Transverse colon (tissue), 4 donors: ENCODE data around the gene RNF212. TPM values are rescaled to one million over a fixed set of nuclear protein-coding genes. Genes with fewer than 3 reads are reported as not detected.
A peak's percentile ranks its signal among the peaks of the same experiment; 100 is the strongest.

Experiments
- DNase-seq: peaks from one replicate; pipeline ENCODE4 v3.0.0-alpha.2; 2019
- H3K27ac ChIP-seq, 4 donors: fragments of 200-600 bp; sonication (generic); 2 replicates each; pipeline ENCODE4 v1.5.1; 2016 to 2018; ENCODE audit warnings: inconsistent platforms in 4 of 4
- H3K27me3 ChIP-seq: fragments of 200-600 bp; sonication (generic); 2 replicates; pipeline ENCODE4 v1.5.1; 2017; ENCODE audit warnings: inconsistent platforms
- H3K36me3 ChIP-seq, 4 donors: fragments of 200-600 bp; sonication (generic); 2 replicates each; pipeline ENCODE4 v1.5.1; 2017 to 2019; ENCODE audit warnings: inconsistent platforms in 4 of 4
- H3K4me1 ChIP-seq, 4 donors: fragments of 200-600 bp; sonication (generic); 2 replicates each; pipeline ENCODE4 v1.5.1; 2017 to 2020; ENCODE audit warnings: inconsistent platforms in 4 of 4
- H3K4me3 ChIP-seq, 4 donors: fragments of 200-600 bp; sonication (generic); 1 replicate in 1 of 4; 2 replicates in 3 of 4; pipeline versions ENCODE4 v1.5.1 to v1.6.1; 2017 to 2019; ENCODE audit warnings: inconsistent platforms in 4 of 4
- H3K9me3 ChIP-seq, 2 donors: fragments of 200-600 bp; sonication (generic); 2 replicates each; pipeline ENCODE4 v1.5.1; 2017 to 2019; ENCODE audit warnings: inconsistent platforms in 2 of 2
- EP300 ChIP-seq: sonication (generic); formaldehyde crosslinking; IDR thresholded peaks from one replicate; pipeline ENCODE4 v1.6.1; 2017; ENCODE audit warnings: antibody characterized with exemption, low read depth
- POLR2A ChIP-seq: fragments of 450-650 bp; IDR thresholded peaks from one replicate; pipeline ENCODE4 v1.6.1; 2016; ENCODE audit warnings: antibody characterized with exemption, mild to moderate bottlenecking, moderate library complexity
- POLR2AphosphoS5 ChIP-seq, 3 donors: sonication (generic); formaldehyde crosslinking; IDR thresholded peaks; one replicate each; pipeline ENCODE4 v1.6.1; 2016; ENCODE audit warnings: antibody characterized with exemption in 3 of 3
- WGBS, 2 donors: methylation state at CpG; one replicate each; pipeline ENCODE4 v1.1.5; 2018; ENCODE audit warnings: low coverage in 1 of 2; 5-methylcytosine and 5-hydroxymethylcytosine counted together
- in situ Hi-C, 4 donors: fragments of 200-750 bp; cut with MboI; loops; one replicate each; pipeline versions ENCODE4 v1.15.0 to v1.15.1; 2017; ENCODE audit warnings: low sequenced_read_pairs in 3 of 4, low pct_ligation_motif_present in 1 of 4, low pct_unique_long_range_greater_than_20kb in 1 of 4
- intact Hi-C: fragments of 100-400 bp; cut with DNase I; formaldehyde crosslinking; loops from one replicate; pipeline ENCODE4 v1.15.1; 2023; ENCODE audit warnings: low total_unique reads
- total RNA-seq, 4 donors: library from RNA; depleted of rRNA; stranded (reverse); fragments of >200 nt; gene quantifications; one replicate each; pipeline ENCODE4 v1.1.0, GENCODE V29; 2016
- TF ChIP-seq, protein P1 (sequence below), 5 experiments: fragments of 200-600 bp in 3 of 5; fragments of 450-650 bp in 2 of 5; sonication (generic) in 3 of 5; IDR thresholded peaks; 1 replicate in 2 of 5; 2 replicates in 3 of 5; pipeline ENCODE4 v1.5.1; 2016 to 2017; ENCODE audit warnings: antibody characterized with exemption in 5 of 5, inconsistent platforms in 3 of 5, mild to moderate bottlenecking in 2 of 5, moderate library complexity in 1 of 5

RNF212 gene
- total RNA-seq, 4 donors from 2014 or later = 2.5 to 9.1 TPM; not detected in 2

DNA sequence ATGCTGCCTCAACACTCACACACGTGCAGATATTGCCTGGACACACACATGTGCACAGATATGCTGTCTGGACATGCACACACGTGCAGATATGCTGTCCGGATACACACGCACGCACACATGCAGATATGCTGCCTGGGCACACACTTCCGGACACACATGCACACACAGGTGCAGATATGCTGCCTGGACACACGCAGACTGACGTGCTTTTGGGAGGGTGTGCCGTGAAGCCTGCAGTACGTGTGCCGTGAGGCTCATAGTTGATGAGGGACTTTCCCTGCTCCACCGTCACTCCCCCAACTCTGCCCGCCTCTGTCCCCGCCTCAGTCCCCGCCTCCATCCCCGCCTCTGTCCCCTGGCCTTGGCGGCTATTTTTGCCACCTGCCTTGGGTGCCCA, 87.2 kb downstream of the RNF212 start:
- peaks cover 4 to 23% (median 16%) of the 10 kb centered on the region in 4 donors for H3K4me1 ChIP-seq
- no peak overlapping the region for H3K27ac ChIP-seq
- H3K9me3 ChIP-seq = no peaks in the 10 kb centered on the region
- intact Hi-C loops (no loop called here), in situ Hi-C loops (no loop called here)
- TF ChIP-seq POLR2AphosphoS5 (IDR thresholded peaks at IDR 0.05) (no peak), POLR2A (no peak), EP300 (no peak)
- TF ChIP-seq, protein P1, sequence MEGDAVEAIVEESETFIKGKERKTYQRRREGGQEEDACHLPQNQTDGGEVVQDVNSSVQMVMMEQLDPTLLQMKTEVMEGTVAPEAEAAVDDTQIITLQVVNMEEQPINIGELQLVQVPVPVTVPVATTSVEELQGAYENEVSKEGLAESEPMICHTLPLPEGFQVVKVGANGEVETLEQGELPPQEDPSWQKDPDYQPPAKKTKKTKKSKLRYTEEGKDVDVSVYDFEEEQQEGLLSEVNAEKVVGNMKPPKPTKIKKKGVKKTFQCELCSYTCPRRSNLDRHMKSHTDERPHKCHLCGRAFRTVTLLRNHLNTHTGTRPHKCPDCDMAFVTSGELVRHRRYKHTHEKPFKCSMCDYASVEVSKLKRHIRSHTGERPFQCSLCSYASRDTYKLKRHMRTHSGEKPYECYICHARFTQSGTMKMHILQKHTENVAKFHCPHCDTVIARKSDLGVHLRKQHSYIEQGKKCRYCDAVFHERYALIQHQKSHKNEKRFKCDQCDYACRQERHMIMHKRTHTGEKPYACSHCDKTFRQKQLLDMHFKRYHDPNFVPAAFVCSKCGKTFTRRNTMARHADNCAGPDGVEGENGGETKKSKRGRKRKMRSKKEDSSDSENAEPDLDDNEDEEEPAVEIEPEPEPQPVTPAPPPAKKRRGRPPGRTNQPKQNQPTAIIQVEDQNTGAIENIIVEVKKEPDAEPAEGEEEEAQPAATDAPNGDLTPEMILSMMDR (IDR thresholded peaks at IDR 0.05) = no peak
- peaks cover 34% of the 10 kb centered on the region for H3K27me3 ChIP-seq
- peak; percentile 68 for DNase-seq
- no peak overlapping the region for H3K4me3 ChIP-seq
- WGBS, 2 donors = 31% methylated on average over 15 of the region's 17 CpGs; no CpG with 5 or more reads in 1 of the 2 donors
- H3K36me3 ChIP-seq = no peaks in the 10 kb centered on the region

DNA sequence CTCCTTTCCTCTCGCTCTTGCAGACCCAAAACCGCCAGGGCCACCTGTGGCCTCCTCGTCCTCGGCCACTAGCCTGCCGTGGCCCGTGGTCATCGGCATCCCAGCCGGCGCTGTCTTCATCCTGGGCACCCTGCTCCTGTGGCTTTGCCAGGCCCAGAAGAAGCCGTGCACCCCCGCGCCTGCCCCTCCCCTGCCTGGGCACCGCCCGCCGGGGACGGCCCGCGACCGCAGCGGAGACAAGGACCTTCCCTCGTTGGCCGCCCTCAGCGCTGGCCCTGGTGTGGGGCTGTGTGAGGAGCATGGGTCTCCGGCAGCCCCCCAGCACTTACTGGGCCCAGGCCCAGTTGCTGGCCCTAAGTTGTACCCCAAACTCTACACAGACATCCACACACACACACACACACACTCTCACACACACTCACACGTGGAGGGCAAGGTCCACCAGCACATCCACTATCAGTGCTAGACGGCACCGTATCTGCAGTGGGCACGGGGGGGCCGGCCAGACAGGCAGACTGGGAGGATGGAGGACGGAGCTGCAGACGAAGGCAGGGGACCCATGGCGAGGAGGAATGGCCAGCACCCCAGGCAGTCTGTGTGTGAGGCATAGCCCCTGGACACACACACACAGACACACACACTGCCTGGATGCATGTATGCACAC, 88.3 kb downstream of the RNF212 start:
- TF ChIP-seq, protein P1 (IDR thresholded peaks at IDR 0.05) = no peak
- no peak for TF ChIP-seq POLR2AphosphoS5 (IDR thresholded peaks at IDR 0.05)
- TF ChIP-seq EP300 = no peak
- no peak for TF ChIP-seq POLR2A
- H3K27ac ChIP-seq = no peak overlapping the region
- no peak overlapping the region for H3K4me3 ChIP-seq
- no peaks in the 10 kb centered on the region for H3K9me3 ChIP-seq
- DNase-seq = no peak
- intact Hi-C loops = no loop called here
- 91% methylated on average over 32 of the region's 32 CpGs; no CpG with 5 or more reads in 1 of the 2 donors for WGBS, 2 donors
- peaks cover 4 to 15% (median 12%) of the 10 kb centered on the region in 4 donors for H3K4me1 ChIP-seq
- in situ Hi-C loops = no loop called here
- H3K27me3 ChIP-seq = peaks cover 23% of the 10 kb centered on the region
- no peaks in the 10 kb centered on the region for H3K36me3 ChIP-seq

DNA sequence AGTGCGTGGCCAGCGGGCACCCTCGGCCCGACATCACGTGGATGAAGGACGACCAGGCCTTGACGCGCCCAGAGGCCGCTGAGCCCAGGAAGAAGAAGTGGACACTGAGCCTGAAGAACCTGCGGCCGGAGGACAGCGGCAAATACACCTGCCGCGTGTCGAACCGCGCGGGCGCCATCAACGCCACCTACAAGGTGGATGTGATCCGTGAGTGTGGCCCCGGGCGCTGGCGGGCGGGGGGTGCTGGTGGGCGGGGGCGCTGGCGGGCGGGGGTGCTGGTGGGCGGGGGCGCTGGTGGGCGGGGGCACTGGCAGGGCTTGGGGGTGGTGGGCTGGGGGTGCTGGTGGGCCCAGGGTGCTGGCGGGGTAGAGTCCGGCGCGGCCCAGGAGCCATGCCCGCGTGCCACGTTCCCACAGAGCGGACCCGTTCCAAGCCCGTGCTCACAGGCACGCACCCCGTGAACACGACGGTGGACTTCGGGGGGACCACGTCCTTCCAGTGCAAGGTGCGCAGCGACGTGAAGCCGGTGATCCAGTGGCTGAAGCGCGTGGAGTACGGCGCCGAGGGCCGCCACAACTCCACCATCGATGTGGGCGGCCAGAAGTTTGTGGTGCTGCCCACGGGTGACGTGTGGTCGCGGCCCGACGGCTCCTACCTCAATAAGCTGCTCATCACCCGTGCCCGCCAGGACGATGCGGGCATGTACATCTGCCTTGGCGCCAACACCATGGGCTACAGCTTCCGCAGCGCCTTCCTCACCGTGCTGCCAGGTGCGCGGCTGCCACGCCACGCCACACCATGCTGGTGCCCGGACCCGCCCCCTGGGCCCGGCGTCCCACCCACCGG, 89.2 kb downstream of the RNF212 start:
- DNase-seq = no peak
- in situ Hi-C loops = no loop called here
- Histone ChIP-seq H3K36me3 (no peaks in the 10 kb centered on the region), H3K4me3 (no peak overlapping the region), H3K27me3 (peaks cover 14% of the 10 kb centered on the region), H3K9me3 (no peaks in the 10 kb centered on the region), H3K4me1 (peaks cover 4 to 15% (median 10%) of the 10 kb centered on the region in 4 donors), H3K27ac (no peak overlapping the region)
- TF ChIP-seq, protein P1 (IDR thresholded peaks at IDR 0.05) = no peak
- TF ChIP-seq POLR2AphosphoS5 (IDR thresholded peaks at IDR 0.05) (no peak), POLR2A (no peak), EP300 (no peak)
- intact Hi-C loops = no loop called here
- WGBS, 2 donors = 94% methylated on average over 69 of the region's 83 CpGs; no CpG with 5 or more reads in 1 of the 2 donors

DNA sequence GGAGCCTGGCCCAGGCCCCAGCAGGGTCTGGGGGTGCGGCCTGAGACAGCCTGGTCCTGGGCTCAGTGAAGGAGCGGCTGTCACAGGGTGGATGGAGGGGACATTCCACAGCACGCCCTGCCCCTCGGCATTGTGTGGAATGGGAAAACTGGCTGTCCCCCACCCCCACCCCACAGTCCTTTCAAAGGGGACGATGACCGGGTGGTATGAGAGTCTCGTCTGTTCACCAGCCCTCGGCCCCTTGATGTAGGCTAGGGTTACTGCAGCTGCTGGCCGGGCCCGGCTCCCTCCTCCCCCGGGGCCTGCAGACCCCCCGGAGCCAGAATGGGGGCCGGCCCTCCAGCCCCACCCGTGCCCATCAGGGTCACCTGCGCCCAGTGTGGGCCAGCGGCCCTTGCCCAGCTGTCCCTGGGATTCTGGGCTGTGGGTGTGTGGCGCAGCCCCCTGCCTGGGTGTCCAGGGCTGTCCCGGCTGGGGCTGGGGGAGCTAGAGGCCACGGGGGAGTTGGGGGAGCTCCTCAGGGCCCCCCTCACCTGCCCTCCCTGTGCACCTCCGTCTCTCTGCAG, 90.2 kb downstream of the RNF212 start:
- H3K27ac ChIP-seq = no peak overlapping the region
- H3K36me3 ChIP-seq = no peaks in the 10 kb centered on the region
- DNase-seq = no peak
- intact Hi-C loops (no loop called here), in situ Hi-C loops (no loop called here)
- peaks cover 6% of the 10 kb centered on the region for H3K27me3 ChIP-seq
- TF ChIP-seq, protein P1 (IDR thresholded peaks at IDR 0.05) = no peak
- no peak for TF ChIP-seq EP300
- TF ChIP-seq POLR2A = no peak
- TF ChIP-seq POLR2AphosphoS5 (IDR thresholded peaks at IDR 0.05) = no peak
- peaks cover 4 to 15% (median 10%) of the 10 kb centered on the region in 4 donors for H3K4me1 ChIP-seq
- no peaks in the 10 kb centered on the region for H3K9me3 ChIP-seq
- no peak overlapping the region for H3K4me3 ChIP-seq
- 70% methylated on average over 10 of the region's 20 CpGs; no CpG with 5 or more reads in 1 of the 2 donors for WGBS, 2 donors
